ENCODE results near the gene ERC2.
A peak's percentile ranks its signal among the peaks of the same experiment; 100 is the strongest.
"Not testable (repeated sequence)": the region's sequence is repeated elsewhere in the genome, so short reads cannot be mapped to it uniquely, and the experiment has no call there.

Gene ERC2

DNA sequence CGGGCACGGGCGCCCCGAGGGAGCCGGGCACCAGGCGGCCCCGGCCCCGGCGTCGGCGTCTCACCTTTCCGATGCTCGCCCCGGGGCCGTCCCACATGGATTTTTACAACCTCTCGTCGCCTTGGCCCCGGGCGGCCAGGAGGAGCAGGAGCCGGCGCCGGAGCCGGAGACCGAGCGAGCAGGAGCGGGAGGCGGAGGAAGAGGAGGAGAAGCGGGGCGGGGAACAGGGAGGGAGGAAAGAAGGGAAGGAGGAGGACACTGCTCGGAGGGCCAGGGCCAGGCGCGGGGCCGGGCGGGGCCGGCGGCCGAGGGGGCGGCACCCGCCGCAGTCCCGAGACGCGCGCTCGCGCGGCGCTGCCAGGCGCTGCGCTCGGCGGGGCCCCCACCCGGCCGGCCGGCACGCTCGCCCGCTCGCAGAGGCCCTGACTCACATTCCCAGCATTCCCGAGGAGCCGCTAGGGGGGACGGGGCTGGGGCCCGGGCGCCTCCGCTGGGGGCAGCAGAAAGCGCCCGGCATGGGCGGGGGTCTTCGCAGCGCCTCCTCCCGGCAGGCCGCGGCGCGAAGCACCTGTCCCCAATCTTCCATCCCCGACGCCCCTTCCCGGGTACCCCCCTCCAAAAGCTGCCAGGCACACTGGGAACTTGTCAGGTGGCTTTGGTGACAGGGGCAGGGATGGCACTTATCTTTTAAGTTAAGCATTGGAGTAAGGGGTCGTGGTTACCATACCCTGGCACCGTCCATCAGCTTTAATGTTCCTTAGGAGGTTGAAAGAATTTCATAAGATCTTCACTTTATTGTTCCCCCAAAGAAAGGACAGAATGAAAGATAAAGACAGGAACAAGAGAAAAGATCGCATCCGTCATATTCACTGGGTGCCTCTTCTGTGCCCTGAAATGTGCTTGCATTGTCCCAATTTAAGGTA lies at the start of gene ERC2:
TSS of gene ERC2 (minus strand) at position 284 of the 923 bp plus-strand sequence.
- Histone ChIP-seq H3K9ac (ENCODE audit: low read depth, low read length) (peak within 1 kb of the TSS; percentile 64), H3K4me1 (ENCODE audit: insufficient read depth, low read length) (no peaks in the 10 kb centered on the region; the same call in 1 of the 2 replicates), H3K36me3 (ENCODE audit: insufficient read depth, low read length) (no peaks in the 10 kb centered on the region), H3K9me3 (ENCODE audit: control insufficient read depth, insufficient read depth, low read length) (no peaks in the 10 kb centered on the region)

DNA sequence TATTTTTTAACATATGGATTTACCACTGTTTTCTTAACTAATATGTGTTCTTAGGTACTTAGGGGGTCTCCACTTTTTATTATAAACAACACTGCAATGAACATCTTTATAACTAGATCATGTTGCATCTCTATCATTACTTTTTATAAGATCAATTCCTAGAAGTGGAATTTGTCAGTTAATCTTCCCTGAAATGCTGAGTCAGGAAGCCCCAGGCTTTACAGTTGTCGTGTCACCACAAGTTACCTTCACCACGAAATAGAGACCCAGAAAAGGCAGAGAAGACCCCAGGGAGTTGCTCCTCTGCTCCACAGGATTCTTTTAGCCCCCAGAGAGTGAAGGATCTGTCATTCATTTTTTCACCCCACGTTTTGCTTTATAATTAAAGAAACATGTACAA lies 34.5 kb upstream of the ERC2 start:
- no peaks in the 10 kb centered on the region for H3K9me3 ChIP-seq (ENCODE audit: control insufficient read depth, insufficient read depth, low read length)
- H3K4me1 ChIP-seq (ENCODE audit: insufficient read depth, low read length), result no peaks in the 10 kb centered on the region
- H3K9ac ChIP-seq (ENCODE audit: low read depth, low read length), result no peak overlapping the region
- no peaks in the 10 kb centered on the region for H3K36me3 ChIP-seq (ENCODE audit: insufficient read depth, low read length)

DNA sequence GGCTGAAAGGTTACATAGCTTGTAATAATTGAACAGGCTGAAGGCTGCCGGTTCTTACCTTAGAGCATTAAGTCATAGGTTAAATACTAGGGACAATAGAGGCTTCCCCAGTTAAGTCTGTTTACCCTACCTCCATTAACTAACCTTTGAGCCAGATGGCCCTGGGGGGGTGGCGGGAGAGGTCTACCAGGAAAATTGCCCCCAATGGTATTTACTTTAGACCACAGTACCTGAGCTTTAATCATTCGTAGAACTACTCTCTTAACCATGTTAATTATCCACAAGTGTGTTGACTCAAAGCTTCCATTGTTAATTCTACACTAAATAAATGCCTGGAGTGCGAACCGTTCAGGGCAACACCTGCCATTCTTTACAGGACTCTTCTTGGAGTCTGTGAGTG lies 28.1 kb upstream of the ERC2 start:
- not testable (repeated sequence) for H3K9me3 ChIP-seq (ENCODE audit: control insufficient read depth, insufficient read depth, low read length); H3K9ac ChIP-seq (ENCODE audit: low read depth, low read length); H3K4me1 ChIP-seq (ENCODE audit: insufficient read depth, low read length); H3K36me3 ChIP-seq (ENCODE audit: insufficient read depth, low read length)

DNA sequence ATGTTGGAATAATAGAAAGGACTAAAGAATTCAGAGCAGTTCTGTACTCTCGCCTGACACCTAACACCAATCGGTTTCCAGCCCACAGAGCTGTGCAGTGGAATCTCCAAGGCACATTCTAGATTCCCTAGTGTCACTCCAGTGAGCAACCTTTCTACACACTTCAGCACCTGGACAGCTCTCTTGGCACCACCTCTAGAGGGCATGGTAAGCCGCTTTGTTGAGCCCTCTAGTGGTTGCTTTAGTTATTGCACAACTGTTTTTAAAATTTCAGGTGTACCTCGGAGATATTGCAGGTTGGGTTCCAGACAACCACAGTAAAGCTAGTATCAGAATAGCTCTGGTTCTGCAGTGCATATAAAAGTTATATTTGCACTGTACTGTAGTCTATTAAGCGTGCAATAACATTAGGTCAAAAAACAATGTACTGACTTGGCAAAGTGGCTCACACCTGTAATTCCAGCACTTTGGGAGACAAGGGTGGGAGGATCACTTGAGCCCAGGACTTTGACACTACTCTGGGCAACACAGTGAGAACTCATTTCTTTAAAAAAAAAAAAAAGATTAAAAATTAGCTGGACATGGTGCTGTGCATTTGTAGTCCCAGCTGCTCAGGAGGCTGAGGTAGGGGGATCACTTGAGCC lies 26.5 kb upstream of the ERC2 start:
- Histone ChIP-seq H3K36me3 (ENCODE audit: insufficient read depth, low read length) (no peaks in the 10 kb centered on the region), H3K9me3 (ENCODE audit: control insufficient read depth, insufficient read depth, low read length) (no peaks in the 10 kb centered on the region), H3K4me1 (ENCODE audit: insufficient read depth, low read length) (no peaks in the 10 kb centered on the region), H3K9ac (ENCODE audit: low read depth, low read length) (no peak overlapping the region)

DNA sequence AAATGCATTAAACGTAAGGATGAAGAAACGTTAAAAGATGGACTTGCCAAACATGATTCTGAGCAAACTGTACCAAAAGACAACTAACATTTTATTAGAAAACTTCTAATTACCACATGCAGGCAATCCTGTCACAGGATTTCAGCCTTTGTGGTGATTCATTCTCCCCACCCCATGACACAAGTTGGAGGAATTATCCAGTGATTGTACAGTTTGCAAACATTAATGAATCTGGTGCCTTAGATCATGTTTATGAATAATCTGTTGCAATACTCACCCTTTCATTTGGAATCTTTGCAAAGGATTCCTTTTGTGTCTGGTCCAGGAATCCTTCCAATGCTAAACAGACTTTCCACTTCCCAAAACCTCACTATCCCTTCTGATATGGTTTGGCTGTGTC lies 23.3 kb upstream of the ERC2 start:
- Histone ChIP-seq H3K4me1 (ENCODE audit: insufficient read depth, low read length) (no peaks in the 10 kb centered on the region), H3K36me3 (ENCODE audit: insufficient read depth, low read length) (no peaks in the 10 kb centered on the region), H3K9ac (ENCODE audit: low read depth, low read length) (no peak overlapping the region), H3K9me3 (ENCODE audit: control insufficient read depth, insufficient read depth, low read length) (no peaks in the 10 kb centered on the region)

DNA sequence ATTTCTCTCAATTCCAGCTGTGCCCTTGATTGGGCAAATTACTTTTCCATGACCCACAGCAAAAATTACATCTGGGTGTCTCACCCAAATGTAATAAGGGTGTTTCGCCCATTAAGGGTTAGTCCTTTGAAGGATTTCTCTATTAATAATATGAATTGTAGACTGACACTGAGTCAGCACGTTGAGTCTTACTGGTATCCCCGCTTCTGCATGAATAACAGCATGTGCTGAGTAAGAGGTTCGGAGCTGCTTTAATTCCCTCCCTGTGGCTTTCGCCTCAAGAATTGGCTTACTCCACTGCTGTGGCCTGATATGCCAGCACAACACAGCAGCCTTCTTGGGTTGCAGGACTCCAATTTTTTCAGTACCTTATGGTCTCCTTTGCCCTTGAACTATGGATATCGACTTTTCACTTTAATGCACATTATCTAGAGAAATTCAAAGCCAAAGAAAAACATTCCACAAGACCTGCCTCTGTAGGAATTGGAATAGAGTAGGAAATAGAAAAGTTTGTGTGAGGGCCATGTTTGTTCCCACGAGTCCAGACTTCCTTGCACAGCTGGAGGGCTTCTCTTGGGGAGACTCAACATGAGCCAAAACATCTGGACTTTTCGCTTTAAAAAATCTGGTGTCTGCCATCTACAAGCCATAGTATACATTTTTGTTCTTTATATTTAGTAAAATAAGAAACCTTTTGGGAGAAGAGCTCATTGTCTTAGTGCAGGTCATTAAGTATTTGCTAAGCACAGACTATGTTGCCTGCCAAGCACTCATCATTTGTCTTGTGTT lies 20.7 kb upstream of the ERC2 start:
- H3K36me3 ChIP-seq (ENCODE audit: insufficient read depth, low read length), result no peaks in the 10 kb centered on the region
- no peak overlapping the region for H3K9ac ChIP-seq (ENCODE audit: low read depth, low read length)
- no peaks in the 10 kb centered on the region for H3K9me3 ChIP-seq (ENCODE audit: control insufficient read depth, insufficient read depth, low read length)
- no peaks in the 10 kb centered on the region for H3K4me1 ChIP-seq (ENCODE audit: insufficient read depth, low read length)

DNA sequence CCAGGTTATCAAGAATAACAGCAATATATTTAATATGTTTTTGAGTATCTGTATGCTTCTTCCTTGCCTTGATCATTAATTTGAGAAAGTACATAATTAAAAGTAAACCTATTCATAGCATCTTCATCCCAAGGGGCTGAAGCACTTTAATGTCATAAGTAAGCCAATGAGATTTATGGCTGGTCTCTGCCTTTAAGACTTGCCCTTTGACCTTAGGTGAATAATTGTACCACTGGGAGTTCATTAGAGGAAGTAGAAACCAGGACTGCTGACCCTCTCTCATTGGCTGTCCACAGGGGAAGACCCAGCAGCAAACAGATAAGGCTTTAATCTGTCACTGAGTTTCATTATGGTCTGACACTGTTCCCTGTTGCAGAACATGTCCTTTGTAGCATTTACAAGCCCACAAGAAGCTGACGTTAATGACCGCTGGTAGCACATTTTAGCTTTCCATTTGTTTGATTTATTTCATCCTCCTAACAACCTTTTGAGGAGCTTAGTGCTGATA lies 16.3 kb upstream of the ERC2 start:
- Histone ChIP-seq H3K9ac (ENCODE audit: low read depth, low read length) (no peak overlapping the region), H3K4me1 (ENCODE audit: insufficient read depth, low read length) (no peaks in the 10 kb centered on the region), H3K36me3 (ENCODE audit: insufficient read depth, low read length) (no peaks in the 10 kb centered on the region), H3K9me3 (ENCODE audit: control insufficient read depth, insufficient read depth, low read length) (no peaks in the 10 kb centered on the region)

DNA sequence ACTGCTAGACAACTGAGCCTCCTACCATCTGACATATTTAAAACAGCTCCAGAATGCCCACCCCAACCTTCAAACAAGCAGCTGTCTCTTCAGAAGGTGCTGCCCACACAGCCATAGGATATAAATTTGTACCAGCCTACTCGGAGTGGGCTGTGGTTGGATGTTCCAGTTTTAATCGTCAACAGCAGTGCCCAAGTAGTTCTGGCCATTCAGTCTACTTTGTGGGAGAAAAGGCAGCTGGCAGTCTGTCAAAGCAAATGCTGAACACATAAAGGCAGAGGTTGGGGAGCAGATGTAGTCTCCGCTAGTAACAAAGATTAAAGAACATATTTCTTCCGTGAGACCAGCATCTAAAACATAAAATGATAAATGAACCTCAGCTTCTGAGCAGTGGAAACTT lies 15.9 kb upstream of the ERC2 start:
- Histone ChIP-seq H3K9ac (ENCODE audit: low read depth, low read length) (no peak overlapping the region), H3K9me3 (ENCODE audit: control insufficient read depth, insufficient read depth, low read length) (no peaks in the 10 kb centered on the region), H3K4me1 (ENCODE audit: insufficient read depth, low read length) (no peaks in the 10 kb centered on the region), H3K36me3 (ENCODE audit: insufficient read depth, low read length) (no peaks in the 10 kb centered on the region)

DNA sequence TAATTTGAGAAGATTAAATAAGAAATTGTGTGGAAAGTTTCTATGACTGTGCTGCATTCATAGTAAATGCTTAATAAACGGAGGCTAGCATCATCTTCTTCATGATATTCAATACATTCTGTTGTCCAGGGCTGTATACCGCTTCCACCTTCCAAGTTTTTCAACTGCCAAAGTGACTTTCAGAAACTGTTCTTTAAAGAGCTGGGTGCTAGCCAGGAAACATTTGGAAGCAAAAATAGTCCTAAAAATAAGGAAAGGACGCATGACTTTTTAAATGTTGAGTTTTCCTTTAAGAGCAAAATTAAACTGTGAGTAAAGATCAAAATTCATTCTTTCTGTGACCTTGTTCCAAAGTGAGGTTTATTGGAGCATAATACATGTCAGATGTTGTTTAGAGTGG lies 9.4 kb upstream of the ERC2 start:
- no peaks in the 10 kb centered on the region for H3K36me3 ChIP-seq (ENCODE audit: insufficient read depth, low read length)
- no peaks in the 10 kb centered on the region for H3K9me3 ChIP-seq (ENCODE audit: control insufficient read depth, insufficient read depth, low read length)
- peaks cover 9% of the 10 kb centered on the region; the same call in 1 of the 2 replicates for H3K4me1 ChIP-seq (ENCODE audit: insufficient read depth, low read length)
- H3K9ac ChIP-seq (ENCODE audit: low read depth, low read length), result no peak overlapping the region

DNA sequence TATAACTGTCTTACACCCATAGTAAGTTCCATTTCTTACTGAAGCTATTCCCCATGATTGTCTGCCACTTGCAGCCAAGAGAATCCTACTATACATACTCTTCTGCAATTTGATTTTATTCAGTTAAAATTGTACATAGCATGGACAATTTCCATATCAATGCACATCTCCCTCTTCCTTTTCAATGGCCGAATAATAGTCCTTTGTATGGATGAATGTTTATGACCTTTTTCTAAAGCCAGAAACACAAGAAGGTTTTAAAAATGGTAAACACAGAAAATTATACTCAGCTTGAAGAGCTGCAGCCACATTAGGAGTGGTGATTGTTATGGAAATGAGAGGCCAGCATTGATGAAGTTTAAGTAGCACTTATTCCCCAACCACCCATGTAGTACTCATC lies 8.5 kb upstream of the ERC2 start:
- H3K4me1 ChIP-seq (ENCODE audit: insufficient read depth, low read length), result peaks cover 9% of the 10 kb centered on the region; the same call in 1 of the 2 replicates
- no peak overlapping the region for H3K9ac ChIP-seq (ENCODE audit: low read depth, low read length)
- no peaks in the 10 kb centered on the region for H3K9me3 ChIP-seq (ENCODE audit: control insufficient read depth, insufficient read depth, low read length)

DNA sequence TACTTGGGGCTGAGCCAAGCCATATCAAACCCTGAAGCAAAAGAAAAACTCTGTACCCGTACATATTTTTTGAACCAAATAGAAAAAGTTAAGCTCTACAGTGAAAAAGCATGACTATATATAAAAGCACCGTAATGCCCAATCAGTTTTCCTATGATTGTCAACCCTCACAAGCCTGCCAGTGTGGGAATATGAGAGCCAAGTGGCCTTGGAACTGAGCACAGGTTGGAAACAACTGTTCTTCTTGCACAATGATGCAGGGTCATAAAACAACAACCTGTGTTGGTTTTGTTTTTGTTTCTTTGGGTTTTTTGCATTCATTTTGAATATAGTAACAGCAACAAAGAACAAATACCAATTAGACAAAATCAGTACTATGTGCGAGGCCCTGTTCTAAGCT lies 3.5 kb upstream of the ERC2 start:
- Histone ChIP-seq H3K9ac (ENCODE audit: low read depth, low read length) (no peak overlapping the region), H3K36me3 (ENCODE audit: insufficient read depth, low read length) (no peaks in the 10 kb centered on the region), H3K4me1 (ENCODE audit: insufficient read depth, low read length) (peaks cover 5% of the 10 kb centered on the region), H3K9me3 (ENCODE audit: control insufficient read depth, insufficient read depth, low read length) (no peaks in the 10 kb centered on the region)

More for the DNA sequence above, 8.5 kb upstream of the ERC2 start:
- no peaks in the 10 kb centered on the region for H3K36me3 ChIP-seq (ENCODE audit: insufficient read depth, low read length)

DNA sequence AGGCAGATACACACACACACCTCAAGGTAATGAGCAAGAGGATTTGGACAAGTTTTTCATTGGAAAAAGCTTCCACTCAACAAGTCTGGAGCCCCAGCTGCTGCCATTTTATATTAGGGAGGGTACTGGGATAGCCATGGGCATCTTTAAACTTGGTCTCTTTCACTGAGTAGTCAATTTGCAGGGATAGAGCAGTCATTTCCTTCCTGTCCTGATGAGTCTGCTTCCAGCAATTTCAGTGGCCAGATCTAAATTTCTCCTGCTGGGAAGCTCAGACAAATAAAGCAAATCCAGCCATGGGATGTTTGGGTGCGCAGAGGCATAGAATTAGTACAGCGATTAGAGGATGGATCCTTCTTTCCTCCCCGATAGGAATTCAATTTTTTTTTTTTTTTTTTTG lies 874 bp upstream of the ERC2 start:
- no peak overlapping the region for H3K9ac ChIP-seq (ENCODE audit: low read depth, low read length)
- no peaks in the 10 kb centered on the region for H3K9me3 ChIP-seq (ENCODE audit: control insufficient read depth, insufficient read depth, low read length)
- no peaks in the 10 kb centered on the region; the same call in 1 of the 2 replicates for H3K4me1 ChIP-seq (ENCODE audit: insufficient read depth, low read length)
- H3K36me3 ChIP-seq (ENCODE audit: insufficient read depth, low read length), result no peaks in the 10 kb centered on the region

DNA sequence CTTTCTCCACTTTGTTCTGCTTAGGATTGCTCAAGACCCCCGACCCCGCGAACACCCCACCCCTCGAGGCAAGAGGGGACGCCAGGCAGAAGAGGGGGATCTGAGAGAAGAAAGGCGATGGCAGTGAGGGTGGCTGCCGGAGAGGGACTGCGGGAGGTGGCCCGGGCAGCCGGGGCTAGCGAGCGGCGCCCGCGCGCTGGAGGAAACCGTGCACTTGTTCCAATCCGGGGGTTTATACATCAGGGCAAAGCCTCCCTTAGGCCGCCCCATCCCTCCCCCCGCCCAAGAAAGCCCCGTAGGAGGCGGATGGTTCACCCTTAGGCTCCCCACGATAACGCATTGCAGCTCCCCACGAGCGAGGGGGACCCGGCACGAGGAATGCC lies 475 bp downstream of the ERC2 start:
- Histone ChIP-seq H3K9me3 (ENCODE audit: control insufficient read depth, insufficient read depth, low read length) (no peaks in the 10 kb centered on the region), H3K9ac (ENCODE audit: low read depth, low read length) (peak overlapping the region; percentile 64), H3K36me3 (ENCODE audit: insufficient read depth, low read length) (no peaks in the 10 kb centered on the region), H3K4me1 (ENCODE audit: insufficient read depth, low read length) (no peaks in the 10 kb centered on the region; the same call in 1 of the 2 replicates)

DNA sequence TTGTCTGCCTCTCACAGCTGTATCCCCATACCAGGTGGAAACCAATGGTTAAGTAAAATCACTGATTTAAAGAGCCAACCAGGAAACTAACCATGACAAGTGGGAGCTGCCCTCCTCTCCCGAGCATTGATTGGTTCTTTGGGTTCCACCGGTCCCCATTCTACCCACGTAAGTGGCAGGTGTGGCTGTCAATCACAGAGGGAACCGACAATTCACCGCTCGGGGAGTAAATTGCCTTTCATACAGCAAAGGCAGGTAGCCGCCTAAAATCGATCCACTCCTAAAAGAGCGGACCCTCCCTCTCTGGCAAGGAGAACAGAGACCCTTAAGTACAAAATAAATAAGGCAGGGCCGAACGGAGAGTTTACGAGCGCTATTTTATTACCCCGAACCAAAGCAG lies 1.2 kb downstream of the ERC2 start:
- no peaks in the 10 kb centered on the region; the same call in 1 of the 2 replicates for H3K4me1 ChIP-seq (ENCODE audit: insufficient read depth, low read length)
- H3K9ac ChIP-seq (ENCODE audit: low read depth, low read length), result peak overlapping the region; percentile 64
- no peaks in the 10 kb centered on the region for H3K36me3 ChIP-seq (ENCODE audit: insufficient read depth, low read length)
- no peaks in the 10 kb centered on the region for H3K9me3 ChIP-seq (ENCODE audit: control insufficient read depth, insufficient read depth, low read length)
